Epithelial cell of proximal tubule (primary cell): ENCODE measurements around the gene DOCK1. TPM values are rescaled to one million over a fixed set of nuclear protein-coding genes. Genes with fewer than 3 reads are reported as not detected.
"Not testable (repeated sequence)": the region's sequence is repeated elsewhere in the genome, so short reads cannot be mapped to it uniquely, and the experiment has no call there.

Experiments
- DNase-seq: peaks from one replicate; pipeline ENCODE4 v3.0.0-alpha.2; 2011; ENCODE audit warnings: low read depth
- H3K4me3 ChIP-seq: 2 replicates; pipeline ENCODE4 v1.5.1; 2011; ENCODE audit warnings: low read depth, mild to moderate bottlenecking, low read length
- CTCF ChIP-seq: conservative IDR thresholded peaks from 2 replicates; pipeline ENCODE4 v1.5.1; 2012; ENCODE audit warnings: low read depth, mild to moderate bottlenecking, low read length
- total RNA-seq: library from RNA; depleted of rRNA; stranded (reverse); fragments of >200 nt; gene quantifications from 2 replicates; pipeline ENCODE4 v1.2.3, GENCODE V29; 2015

The DOCK1 gene
- total RNA-seq, 1 donor from 2014 or later: 31.9 TPM

GRCh38 chr10:126876456-126876855, 28.8 kb upstream of the DOCK1 start:
- no peak for TF ChIP-seq CTCF

GRCh38 chr10:126877390-126877789, 27.8 kb upstream of the DOCK1 start:
- H3K4me3 ChIP-seq: no peak overlapping the region
- no peak for DNase-seq
- no peak for TF ChIP-seq CTCF

More at GRCh38 chr10:126876456-126876855, 28.8 kb upstream of the DOCK1 start:
- no peak overlapping the region for H3K4me3 ChIP-seq
- no peak for DNase-seq

- H3K4me3 ChIP-seq: no peak overlapping the region
- TF ChIP-seq CTCF: no peak
Observed at GRCh38 chr10:126878594-126878993, 26.6 kb upstream of the DOCK1 start.

GRCh38 chr10:126880926-126881325, 24.3 kb upstream of the DOCK1 start:
- no peak overlapping the region for H3K4me3 ChIP-seq
- DNase-seq: no peak
- no peak for TF ChIP-seq CTCF

More at GRCh38 chr10:126878594-126878993, 26.6 kb upstream of the DOCK1 start:
- no peak for DNase-seq

GRCh38 chr10:126882055-126882454, 23.2 kb upstream of the DOCK1 start:
- not testable (repeated sequence) for H3K4me3 ChIP-seq, DNase-seq

- H3K4me3 ChIP-seq: not testable (repeated sequence)
- DNase-seq: peak; percentile 40
Observed at GRCh38 chr10:126888436-126888835, 16.8 kb upstream of the DOCK1 start.

- no peak overlapping the region for H3K4me3 ChIP-seq
- no peak for DNase-seq
- TF ChIP-seq CTCF: no peak
Observed at GRCh38 chr10:126889421-126889820, 15.8 kb upstream of the DOCK1 start.

GRCh38 chr10:126890797-126891196, 14.4 kb upstream of the DOCK1 start:
- not testable (repeated sequence) for H3K4me3 ChIP-seq, DNase-seq
